HG03060 (cell line): ENCODE results near the gene TSSK6.

Source experiments
- ATAC-seq: cut with Tn5 transposase; IDR thresholded peaks from one replicate; pipeline ENCODE4 v1.9.1; 2021; ENCODE audit warnings: low read depth, moderate number of reproducible peaks; ENCODE audit not compliant: unreplicated experiment

Gene TSSK6

GRCh38 chr19:19507354-19507753 lies 8.0 kb downstream of the TSSK6 start:
- no peak for ATAC-seq

- ATAC-seq = no peak
Measured at GRCh38 chr19:19506592-19506991, 8.8 kb downstream of the TSSK6 start.

GRCh38 chr19:19505669-19506326 lies 9.6 kb downstream of the TSSK6 start:
- ATAC-seq = no peak

- no peak for ATAC-seq
Measured at GRCh38 chr19:19504754-19505668, 10.3 kb downstream of the TSSK6 start.

- ATAC-seq = no peak
Measured at GRCh38 chr19:19502808-19503602, 12.3 kb downstream of the TSSK6 start.

- no peak for ATAC-seq
Measured at GRCh38 chr19:19502281-19502680, 13.1 kb downstream of the TSSK6 start.

- no peak for ATAC-seq
Measured at GRCh38 chr19:19501798-19502197, 13.6 kb downstream of the TSSK6 start.

GRCh38 chr19:19500975-19501644 lies 14.2 kb downstream of the TSSK6 start:
- ATAC-seq = no peak

- no peak for ATAC-seq
Measured at GRCh38 chr19:19499272-19499995, 15.9 kb downstream of the TSSK6 start.

GRCh38 chr19:19498255-19498991 lies 16.9 kb downstream of the TSSK6 start:
- no peak for ATAC-seq

GRCh38 chr19:19495614-19496603 lies 19.4 kb downstream of the TSSK6 start:
- ATAC-seq = no peak

GRCh38 chr19:19493841-19494546 lies 21.4 kb downstream of the TSSK6 start:
- no peak for ATAC-seq

- ATAC-seq = no peak
Measured at GRCh38 chr19:19492026-19492610, 23.2 kb downstream of the TSSK6 start.

GRCh38 chr19:19491321-19492025 lies 23.9 kb downstream of the TSSK6 start:
- ATAC-seq = no peak

GRCh38 chr19:19490214-19490968 lies 25.0 kb downstream of the TSSK6 start:
- no peak for ATAC-seq

- ATAC-seq = no peak
Measured at GRCh38 chr19:19489804-19490204, 25.5 kb downstream of the TSSK6 start.
